GM23248 (cell line): ENCODE measurements around the gene CCT2.

Experiments used
- EZH2 ChIP-seq: fragments of 200-600 bp; sonication (generic); IDR thresholded peaks from 2 replicates; pipeline ENCODE4 v1.6.1; 2018; ENCODE audit warnings: antibody characterized with exemption, mild to moderate bottlenecking; ENCODE audit not compliant: insufficient read depth, poor library complexity, severe bottlenecking
- EZH2phosphoT487 ChIP-seq: fragments of 200-600 bp; sonication (generic); IDR thresholded peaks from 2 replicates; pipeline ENCODE4 v1.6.1; 2018; ENCODE audit warnings: antibody characterized with exemption, moderate library complexity, mild to moderate bottlenecking, low read depth; ENCODE audit not compliant: insufficient read depth

DNA sequence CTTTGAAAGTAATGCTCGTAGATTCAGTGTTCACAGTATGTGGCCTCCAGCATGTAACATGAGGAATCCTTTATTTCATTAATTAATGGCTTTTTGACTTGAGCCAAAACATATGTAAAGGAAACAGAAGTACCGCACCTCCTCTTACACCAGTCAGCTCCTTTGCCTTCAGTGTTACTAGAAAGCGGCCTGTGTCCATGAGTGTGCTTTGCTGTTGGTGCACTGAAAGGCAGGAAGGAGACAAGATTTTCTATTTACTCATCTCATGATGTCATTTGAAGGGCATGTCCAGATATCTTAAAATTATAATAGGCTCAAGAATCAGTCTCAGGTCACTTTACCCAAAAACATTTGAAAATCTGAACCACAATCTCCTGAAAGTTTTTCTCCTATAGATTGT, 9.9 kb upstream of the CCT2 start:
- TF ChIP-seq EZH2 = no peak
- TF ChIP-seq EZH2phosphoT487 = no peak
